Body of pancreas (tissue), 4 donors: ENCODE measurements around the gene TPP1. TPM values are rescaled to one million over a fixed set of nuclear protein-coding genes. Genes with fewer than 3 reads are reported as not detected.

ENCODE experiments used
- ATAC-seq: fragments of 150-250 bp; one replicate; pipeline ENCODE4 v1.9.1; 2016
- DNase-seq, 4 donors: peaks; one replicate each; pipeline ENCODE4 v3.0.0-alpha.2; 2019
- H3K27ac ChIP-seq, 4 donors: fragments of 200-600 bp; sonication (generic); 1 replicate in 3 of 4; 2 replicates in 1 of 4; pipeline versions ENCODE4 v1.5.1 to v1.6.1; 2016 to 2019; ENCODE audit warnings: mild to moderate bottlenecking in 1 of 4, mixed read lengths in 1 of 4, moderate library complexity in 1 of 4
- H3K27me3 ChIP-seq, 2 donors: fragments of 200-600 bp; sonication (generic); one replicate each; pipeline ENCODE4 v1.6.0; 2016; ENCODE audit warnings: mild to moderate bottlenecking in 1 of 2
- H3K36me3 ChIP-seq, 2 donors: fragments of 200-600 bp; sonication (generic); replicated peaks in 1 of 2; 2 replicates each; pipeline ENCODE4 v1.5.1; 2016; ENCODE audit warnings: low read depth in 2 of 2; ENCODE audit not compliant: insufficient read depth in 1 of 2
- H3K4me1 ChIP-seq: fragments of 200-600 bp; sonication (generic); one replicate; pipeline ENCODE4 v1.6.0; 2016
- H3K4me3 ChIP-seq, 2 donors: fragments of 200-600 bp; sonication (generic); 1 replicate in 1 of 2; 2 replicates in 1 of 2; pipeline ENCODE4 v1.5.1; 2016 to 2019
- H3K9me3 ChIP-seq, 3 donors: fragments of 200-600 bp; sonication (generic); 1 replicate in 2 of 3; 2 replicates in 1 of 3; pipeline ENCODE4 v1.5.1; 2016
- POLR2A ChIP-seq, 3 donors: fragments of 450-650 bp; IDR thresholded peaks; one replicate each; pipeline ENCODE4 v1.6.1; 2016; ENCODE audit warnings: antibody characterized with exemption in 3 of 3, mild to moderate bottlenecking in 2 of 3
- WGBS, 2 donors: methylation state at CpG; one replicate each; pipeline ENCODE4 v1.1.5; 2017; 5-methylcytosine and 5-hydroxymethylcytosine counted together
- intact Hi-C: fragments of 100-400 bp; cut with DNase I; formaldehyde crosslinking; loops from one replicate; pipeline ENCODE4 v1.15.1; 2023
- total RNA-seq, 2 donors: library from RNA; depleted of rRNA; stranded (reverse); fragments of >200 nt; gene quantifications; one replicate each; pipeline ENCODE4 v1.1.0, GENCODE V29; 2016
- TF ChIP-seq, protein P1 (sequence below), 7 experiments: fragments of 450-650 bp in 4 of 7; fragments of 200-600 bp in 3 of 7; sonication (generic) in 3 of 7; IDR thresholded peaks; one replicate each; pipeline ENCODE4 v1.5.1; 2016 to 2019; ENCODE audit warnings: antibody characterized with exemption in 7 of 7

Gene TPP1
- total RNA-seq, 2 donors from 2014 or later, result 20.8 TPM

DNA sequence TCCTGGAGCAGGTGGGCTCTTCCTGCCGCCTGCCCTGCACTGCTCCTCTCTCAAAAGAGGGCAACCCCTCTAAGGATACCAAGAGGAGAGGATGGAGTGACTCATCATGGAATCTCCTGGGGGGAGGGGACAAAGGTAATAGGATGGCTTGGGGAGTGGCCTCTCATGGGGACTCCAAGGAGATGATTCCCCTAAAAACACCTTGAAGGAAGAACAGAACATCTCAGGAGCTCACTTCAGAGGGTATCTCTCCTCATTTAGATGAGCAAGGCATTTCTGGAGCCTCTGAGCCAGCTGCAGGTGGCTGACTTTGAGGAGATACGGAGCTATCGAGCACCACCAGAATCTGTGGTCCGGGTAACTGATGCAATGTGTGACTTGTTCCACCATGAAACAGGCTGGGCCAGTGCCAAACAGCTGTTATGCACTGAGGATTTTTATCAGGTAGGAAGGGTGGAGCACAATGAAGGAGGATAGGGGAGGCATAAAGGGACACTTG, 56.1 kb downstream of the TPP1 start:
- 95 to 98% methylated on average over 4 of the region's 4 CpGs for WGBS, 2 donors
- Histone ChIP-seq H3K27me3 (no peaks in the 10 kb centered on the region), H3K27ac (no peak overlapping the region), H3K9me3 (no peaks in the 10 kb centered on the region), H3K4me3 (no peak overlapping the region), H3K4me1 (peaks cover under 1% of the 10 kb centered on the region), H3K36me3 (no peaks in the 10 kb centered on the region)
- DNase-seq (no peak), ATAC-seq (no peak)
- intact Hi-C loops, result no loop called here
- no peak for TF ChIP-seq POLR2A (IDR thresholded peaks at IDR 0.05)
- TF ChIP-seq, protein P1, sequence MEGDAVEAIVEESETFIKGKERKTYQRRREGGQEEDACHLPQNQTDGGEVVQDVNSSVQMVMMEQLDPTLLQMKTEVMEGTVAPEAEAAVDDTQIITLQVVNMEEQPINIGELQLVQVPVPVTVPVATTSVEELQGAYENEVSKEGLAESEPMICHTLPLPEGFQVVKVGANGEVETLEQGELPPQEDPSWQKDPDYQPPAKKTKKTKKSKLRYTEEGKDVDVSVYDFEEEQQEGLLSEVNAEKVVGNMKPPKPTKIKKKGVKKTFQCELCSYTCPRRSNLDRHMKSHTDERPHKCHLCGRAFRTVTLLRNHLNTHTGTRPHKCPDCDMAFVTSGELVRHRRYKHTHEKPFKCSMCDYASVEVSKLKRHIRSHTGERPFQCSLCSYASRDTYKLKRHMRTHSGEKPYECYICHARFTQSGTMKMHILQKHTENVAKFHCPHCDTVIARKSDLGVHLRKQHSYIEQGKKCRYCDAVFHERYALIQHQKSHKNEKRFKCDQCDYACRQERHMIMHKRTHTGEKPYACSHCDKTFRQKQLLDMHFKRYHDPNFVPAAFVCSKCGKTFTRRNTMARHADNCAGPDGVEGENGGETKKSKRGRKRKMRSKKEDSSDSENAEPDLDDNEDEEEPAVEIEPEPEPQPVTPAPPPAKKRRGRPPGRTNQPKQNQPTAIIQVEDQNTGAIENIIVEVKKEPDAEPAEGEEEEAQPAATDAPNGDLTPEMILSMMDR (IDR thresholded peaks at IDR 0.05), result no peak

Other genes starting within 250 kb of the TPP1 start
- 10 to 100 TPM; 17.1 to 29.7 TPM for gene SMPD1, start 228.9 kb downstream of the TPP1 start, total RNA-seq
- 10 to 100 TPM; 25.4 to 48.5 TPM for gene APBB1, start 200.3 kb downstream of the TPP1 start, total RNA-seq
- 1 to 10 TPM in 1 of 2 donors, not detected in 1; 1.3 TPM for gene HPX, start 178.4 kb downstream of the TPP1 start, total RNA-seq
- gene TRIM3, start 145.5 kb downstream of the TPP1 start, total RNA-seq, result 10 to 100 TPM; 22.1 to 24.9 TPM
- 10 to 100 TPM; 47.2 to 82.7 TPM for gene ARFIP2, start 138.1 kb downstream of the TPP1 start, total RNA-seq
- gene TIMM10B, start 137.9 kb downstream of the TPP1 start, total RNA-seq, result 10 to 100 TPM; 17.1 to 22.3 TPM
- gene DNHD1, start 122.1 kb downstream of the TPP1 start, total RNA-seq, result 10 to 100 TPM; 14.5 to 19.1 TPM
- gene RRP8, start 15.8 kb downstream of the TPP1 start, total RNA-seq, result 1 to 10 TPM; 5.4 to 8.9 TPM
- gene ILK, start 15.6 kb downstream of the TPP1 start, total RNA-seq, result 100 to 1,000 TPM in 1 of 2 donors, 10 to 100 TPM in 1; 82.8 to 137 TPM
- gene TAF10, start 7.2 kb downstream of the TPP1 start, total RNA-seq, result 100 to 1,000 TPM; 115 to 215 TPM
- 10 to 100 TPM in 1 of 2 donors, 1 to 10 TPM in 1; 6.0 to 10.9 TPM for gene DCHS1, start 36.4 kb upstream of the TPP1 start, total RNA-seq
- 100 to 1,000 TPM in 1 of 2 donors, 10 to 100 TPM in 1; 19.4 to 263 TPM for gene MRPL17, start 63.9 kb upstream of the TPP1 start, total RNA-seq
- gene OR2AG2, start 152.6 kb upstream of the TPP1 start, total RNA-seq, result under 1 TPM; under 0.01 to 0.26 TPM
- not detected for gene OR2AG1, start 163.6 kb upstream of the TPP1 start, total RNA-seq
- gene OR6A2, start 180.3 kb upstream of the TPP1 start, total RNA-seq, result 1 to 10 TPM; 1.0 to 2.3 TPM
- gene OR10A5, start 226.3 kb upstream of the TPP1 start, total RNA-seq, result not detected
- gene OR10A2, start 243.6 kb upstream of the TPP1 start, total RNA-seq, result not detected